KMS-11 (cell line): ENCODE measurements around the gene RERE.
"Not testable (repeated sequence)": the region's sequence is repeated elsewhere in the genome, so short reads cannot be mapped to it uniquely, and the experiment has no call there.

Experiments
- H2AFZ ChIP-seq: fragments of 200-600 bp; sonication (generic); 2 replicates; pipeline ENCODE4 v1.6.1; 2016; ENCODE audit warnings: antibody characterized with exemption, mixed run types, low read depth
- H3K27ac ChIP-seq: fragments of 200-600 bp; sonication (generic); 2 replicates; pipeline ENCODE4 v1.6.1; 2016; ENCODE audit warnings: mild to moderate bottlenecking, mixed run types
- H3K27me3 ChIP-seq: fragments of 200-600 bp; sonication (generic); 2 replicates; pipeline ENCODE4 v1.6.1; 2017; ENCODE audit warnings: mild to moderate bottlenecking, low read depth, mixed run types, moderate library complexity; ENCODE audit not compliant: insufficient read depth
- H3K36me3 ChIP-seq: fragments of 200-600 bp; sonication (generic); 2 replicates; pipeline ENCODE4 v1.6.1; 2017; ENCODE audit warnings: mild to moderate bottlenecking, mixed run types; ENCODE audit not compliant: insufficient read depth
- H3K4me1 ChIP-seq: fragments of 200-600 bp; sonication (generic); 2 replicates; pipeline ENCODE4 v1.6.1; 2016; ENCODE audit warnings: mild to moderate bottlenecking, low read depth, mixed run types; ENCODE audit not compliant: poor library complexity, severe bottlenecking
- H3K4me2 ChIP-seq: fragments of 200-600 bp; sonication (generic); 2 replicates; pipeline ENCODE4 v1.7.0; 2016; ENCODE audit warnings: mild to moderate bottlenecking, mixed run types
- H3K4me3 ChIP-seq: fragments of 200-600 bp; sonication (generic); IDR thresholded peaks from 2 replicates; pipeline ENCODE4 v1.6.1; 2017; ENCODE audit warnings: low read depth, low read length, mixed read lengths; ENCODE audit not compliant: insufficient read depth
- H3K79me2 ChIP-seq: fragments of 200-600 bp; sonication (generic); 2 replicates; pipeline ENCODE4 v1.6.1; 2016; ENCODE audit warnings: low read depth, mixed run types; ENCODE audit not compliant: insufficient read depth
- H3K9ac ChIP-seq: fragments of 200-600 bp; sonication (generic); 2 replicates; pipeline ENCODE4 v1.6.1; 2016; ENCODE audit warnings: mild to moderate bottlenecking, mixed run types
- H4K20me1 ChIP-seq: fragments of 200-600 bp; sonication (generic); 2 replicates; pipeline ENCODE4 v1.6.1; 2016; ENCODE audit warnings: mild to moderate bottlenecking, mixed run types; ENCODE audit not compliant: insufficient read depth
- TF ChIP-seq, protein P1 (sequence below): fragments of 200-600 bp; sonication (generic); conservative IDR thresholded peaks from 2 replicates; pipeline ENCODE4 v1.6.1; 2017; ENCODE audit warnings: low read depth, mild to moderate bottlenecking, antibody characterized with exemption, low read length, moderate library complexity, mixed read lengths

The RERE gene

DNA sequence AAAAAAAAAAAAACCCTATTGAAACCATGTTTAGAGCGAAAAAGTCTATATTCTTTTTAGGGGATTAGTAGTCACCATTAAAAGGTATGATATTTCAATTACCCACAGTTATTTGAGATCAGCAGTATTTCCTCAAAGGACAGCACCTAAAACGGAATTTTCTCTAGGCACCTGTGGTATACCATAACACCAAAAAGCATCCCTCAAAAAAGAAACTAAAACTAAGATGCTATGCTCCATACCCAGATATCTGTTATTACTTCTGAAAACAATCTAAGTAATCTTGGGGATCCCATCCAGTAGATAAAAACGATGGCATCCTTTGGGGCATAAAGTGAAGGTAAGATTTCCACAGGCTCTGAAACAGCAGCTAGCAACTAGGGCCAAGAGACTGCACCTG lies 89.0 kb downstream of the RERE start:
- H3K4me3 ChIP-seq, result no peak overlapping the region
- no peak overlapping the region for H3K9ac ChIP-seq
- H3K79me2 ChIP-seq, result no peaks in the 10 kb centered on the region
- H4K20me1 ChIP-seq, result no peaks in the 10 kb centered on the region
- H3K27me3 ChIP-seq, result no peaks in the 10 kb centered on the region
- no peak overlapping the region for H2AFZ ChIP-seq
- H3K4me1 ChIP-seq, result peaks cover 32% of the 10 kb centered on the region
- no peak overlapping the region; the same call in 1 of the 2 replicates for H3K4me2 ChIP-seq
- H3K36me3 ChIP-seq, result no peaks in the 10 kb centered on the region
- no peak overlapping the region for H3K27ac ChIP-seq
- TF ChIP-seq, protein P1, sequence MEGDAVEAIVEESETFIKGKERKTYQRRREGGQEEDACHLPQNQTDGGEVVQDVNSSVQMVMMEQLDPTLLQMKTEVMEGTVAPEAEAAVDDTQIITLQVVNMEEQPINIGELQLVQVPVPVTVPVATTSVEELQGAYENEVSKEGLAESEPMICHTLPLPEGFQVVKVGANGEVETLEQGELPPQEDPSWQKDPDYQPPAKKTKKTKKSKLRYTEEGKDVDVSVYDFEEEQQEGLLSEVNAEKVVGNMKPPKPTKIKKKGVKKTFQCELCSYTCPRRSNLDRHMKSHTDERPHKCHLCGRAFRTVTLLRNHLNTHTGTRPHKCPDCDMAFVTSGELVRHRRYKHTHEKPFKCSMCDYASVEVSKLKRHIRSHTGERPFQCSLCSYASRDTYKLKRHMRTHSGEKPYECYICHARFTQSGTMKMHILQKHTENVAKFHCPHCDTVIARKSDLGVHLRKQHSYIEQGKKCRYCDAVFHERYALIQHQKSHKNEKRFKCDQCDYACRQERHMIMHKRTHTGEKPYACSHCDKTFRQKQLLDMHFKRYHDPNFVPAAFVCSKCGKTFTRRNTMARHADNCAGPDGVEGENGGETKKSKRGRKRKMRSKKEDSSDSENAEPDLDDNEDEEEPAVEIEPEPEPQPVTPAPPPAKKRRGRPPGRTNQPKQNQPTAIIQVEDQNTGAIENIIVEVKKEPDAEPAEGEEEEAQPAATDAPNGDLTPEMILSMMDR, result no peak

DNA sequence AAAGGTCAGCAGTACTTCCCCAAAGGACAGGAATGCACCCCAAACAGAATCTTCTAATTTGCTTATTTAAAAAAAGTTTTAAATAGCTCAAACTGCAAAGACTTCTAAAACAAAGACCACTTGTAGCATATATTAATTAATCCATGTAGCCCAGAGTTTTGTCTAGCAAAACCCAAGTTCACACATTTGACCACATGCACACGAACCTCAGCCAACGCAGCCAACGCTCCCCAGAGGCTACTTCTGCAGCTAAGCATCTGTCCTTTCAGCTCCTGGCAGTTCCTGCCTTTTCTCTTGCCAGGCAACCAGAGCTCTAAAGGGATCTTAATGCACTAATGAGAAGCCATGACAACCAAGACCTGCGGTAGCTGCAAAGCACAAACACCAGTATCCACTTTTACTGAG lies 89.6 kb downstream of the RERE start:
- Histone ChIP-seq H3K79me2 (no peaks in the 10 kb centered on the region), H3K9ac (no peak overlapping the region), H4K20me1 (no peaks in the 10 kb centered on the region), H3K4me1 (peaks cover 38% of the 10 kb centered on the region), H3K27me3 (no peaks in the 10 kb centered on the region), H3K4me3 (no peak overlapping the region), H2AFZ (no peak overlapping the region), H3K4me2 (no peak overlapping the region; the same call in 1 of the 2 replicates), H3K27ac (no peak overlapping the region), H3K36me3 (no peaks in the 10 kb centered on the region)
- TF ChIP-seq, protein P1, result no peak

DNA sequence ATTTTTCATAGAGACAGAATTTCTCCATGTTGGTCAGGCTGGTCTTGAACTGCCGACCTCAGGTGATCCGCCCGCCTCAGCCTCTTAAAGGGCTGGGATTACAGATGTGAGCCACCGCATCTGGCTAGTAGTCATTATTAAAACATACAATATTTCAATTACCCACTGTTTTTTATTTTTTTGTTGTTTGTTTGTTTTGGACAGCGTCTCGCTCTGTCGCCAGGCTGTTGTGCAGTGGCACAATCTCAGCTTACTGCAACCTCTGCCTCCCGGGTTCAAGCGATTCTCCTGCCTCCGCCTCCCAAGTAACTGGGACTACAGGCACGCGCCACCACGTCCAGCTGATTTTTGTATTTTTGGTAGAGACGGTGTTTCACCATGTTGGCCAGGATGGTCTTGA lies 90.1 kb downstream of the RERE start:
- not testable (repeated sequence) for H4K20me1 ChIP-seq, H3K27ac ChIP-seq, H3K4me2 ChIP-seq, H3K4me3 ChIP-seq, H2AFZ ChIP-seq, H3K9ac ChIP-seq, H3K79me2 ChIP-seq, H3K36me3 ChIP-seq, H3K27me3 ChIP-seq
- peaks cover 43% of the 10 kb centered on the region for H3K4me1 ChIP-seq

DNA sequence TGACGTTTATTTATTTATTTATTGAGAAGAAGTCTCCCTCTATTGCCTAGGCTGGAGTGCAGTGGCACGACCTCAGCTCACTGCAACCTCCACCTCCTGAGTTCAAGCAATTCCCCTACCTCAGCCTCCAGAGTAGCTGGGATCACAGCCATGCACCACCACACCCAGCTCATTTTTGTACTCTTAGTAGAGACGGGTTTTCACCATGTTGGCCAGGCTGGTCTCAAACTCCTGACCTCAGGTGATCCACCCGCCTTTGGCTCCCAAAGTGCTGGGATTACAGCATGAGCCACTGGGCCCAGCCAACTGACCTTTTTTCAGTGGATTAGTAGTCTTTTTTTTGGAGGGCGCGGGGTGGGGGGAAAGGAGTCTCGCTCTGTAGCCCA lies 90.6 kb downstream of the RERE start:
- H3K27ac ChIP-seq, H3K79me2 ChIP-seq, H3K27me3 ChIP-seq, H2AFZ ChIP-seq, H3K4me3 ChIP-seq, H3K4me2 ChIP-seq, H4K20me1 ChIP-seq, H3K36me3 ChIP-seq, H3K9ac ChIP-seq: not testable (repeated sequence)
- TF ChIP-seq, protein P1, result peak; percentile 11; the same call in 1 of the 2 replicates
- H3K4me1 ChIP-seq, result peaks cover 48% of the 10 kb centered on the region

DNA sequence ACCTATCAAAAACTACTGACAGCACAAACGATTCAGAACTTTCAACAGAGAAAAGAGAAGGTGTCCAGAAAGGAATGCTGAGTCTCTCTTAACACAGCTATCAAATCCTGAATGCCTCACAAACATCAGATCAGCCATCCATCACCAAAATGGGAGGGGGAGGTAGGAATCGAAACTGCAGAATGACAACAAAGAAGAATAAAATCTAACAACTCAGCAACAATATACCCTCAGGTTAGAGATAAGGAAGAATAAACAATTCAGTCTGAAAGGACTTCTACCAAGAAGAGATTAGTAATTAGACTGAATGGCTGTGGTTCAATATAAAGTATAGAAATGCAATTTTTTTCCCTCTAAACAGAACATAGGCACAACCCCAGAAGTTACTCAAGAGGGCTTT lies 94.4 kb downstream of the RERE start:
- Histone ChIP-seq H3K27me3 (no peaks in the 10 kb centered on the region), H3K36me3 (no peaks in the 10 kb centered on the region), H4K20me1 (no peaks in the 10 kb centered on the region), H3K79me2 (no peaks in the 10 kb centered on the region), H3K4me3 (no peak overlapping the region), H3K27ac (peak overlapping the region; percentile 26; the same call in 1 of the 2 replicates), H3K4me1 (peaks cover 49% of the 10 kb centered on the region), H3K9ac (peak overlapping the region; percentile 3; the same call in 1 of the 2 replicates), H3K4me2 (peak overlapping the region; percentile 76), H2AFZ (no peak overlapping the region)
- TF ChIP-seq, protein P1, result no peak
